A673 (cell line): ENCODE results near the gene MCM9. TPM values are rescaled to one million over a fixed set of nuclear protein-coding genes. Genes with fewer than 3 reads are reported as not detected.

Experiments used
- BruUV-seq: library from RNA; stranded (reverse); fragments of 400-500 nt; replicated peaks from 2 replicates; lab custom pipeline; 2021; lab: Mats Ljungman, UMichigan
- CTCF ChIA-PET: fragments of 300-600 bp; sonication (Branson Sonifier 250); formaldehyde crosslinking; loops from one replicate; lab custom pipeline; 2022; ENCODE audit warnings: antibody characterized with exemption; lab: Charles Lee
- POLR2A ChIA-PET: fragments of 300-600 bp; sonication (Branson Sonifier 250); formaldehyde crosslinking; loops from one replicate; lab custom pipeline; 2022; ENCODE audit warnings: antibody characterized with exemption; ENCODE audit not compliant: low non-redundant PET; lab: Charles Lee
- DNase-seq: peaks from one replicate; pipeline ENCODE4 v3.0.0-alpha.2; 2015; ENCODE audit warnings: low spot score
- H3K27ac ChIP-seq: fragments of 200-600 bp; sonication (generic); 2 replicates; pipeline ENCODE4 v1.5.1; 2016; ENCODE audit warnings: mixed run types, low read depth, mild to moderate bottlenecking, mixed read lengths, antibody characterized with exemption, low read length; ENCODE audit not compliant: poor library complexity, severe bottlenecking
- H3K27me3 ChIP-seq: fragments of 200-600 bp; sonication (generic); replicated peaks from 2 replicates; pipeline ENCODE4 v1.6.1; 2017; ENCODE audit warnings: mixed run types, low read depth, mild to moderate bottlenecking, mixed read lengths, antibody characterized with exemption, low read length; ENCODE audit not compliant: insufficient read depth, poor library complexity
- H3K36me3 ChIP-seq: fragments of 200-600 bp; sonication (generic); 2 replicates; pipeline ENCODE4 v1.6.1; 2016; ENCODE audit warnings: mixed run types, mild to moderate bottlenecking, mixed read lengths, antibody characterized with exemption, low read length; ENCODE audit not compliant: insufficient read depth, poor library complexity, severe bottlenecking
- H3K4me1 ChIP-seq: fragments of 200-600 bp; sonication (generic); 2 replicates; pipeline ENCODE4 v1.6.1; 2017; ENCODE audit warnings: mixed run types, mild to moderate bottlenecking, mixed read lengths, antibody characterized with exemption, low read length; ENCODE audit not compliant: insufficient read depth, poor library complexity, severe bottlenecking
- H3K4me3 ChIP-seq: fragments of 200-600 bp; sonication (generic); 2 replicates; pipeline ENCODE4 v1.5.1; 2016; ENCODE audit warnings: low read depth, mixed run types, mild to moderate bottlenecking, mixed read lengths, low read length; ENCODE audit not compliant: poor library complexity, severe bottlenecking
- H3K9me3 ChIP-seq: fragments of 200-600 bp; sonication (generic); 2 replicates; pipeline ENCODE4 v1.6.1; 2016; ENCODE audit warnings: mixed run types, low read depth, mild to moderate bottlenecking, mixed read lengths, antibody characterized with exemption, low read length; ENCODE audit not compliant: poor library complexity, severe bottlenecking
- EZH2 ChIP-seq: fragments of 200-600 bp; sonication (generic); IDR thresholded peaks from 2 replicates; pipeline ENCODE4 v1.6.1; 2017; ENCODE audit warnings: borderline replicate concordance, low read depth, mild to moderate bottlenecking, mixed read lengths, antibody characterized with exemption, low read length; ENCODE audit not compliant: poor library complexity, severe bottlenecking
- intact Hi-C: fragments of 100-400 bp; cut with micrococcal nuclease; formaldehyde crosslinking; loops from one replicate; pipeline ENCODE4 v1.10.0; 2022; ENCODE audit not compliant: unreplicated experiment
- total RNA-seq: library from RNA; stranded (reverse); gene quantifications from 2 replicates; pipeline ENCODE4 v1.2.3, GENCODE V29; 2021
- TF ChIP-seq, protein P1 (sequence below): fragments of 300-800, 200-600 bp; sonication (generic); conservative IDR thresholded peaks from 2 replicates; pipeline ENCODE4 v1.5.1; 2017; ENCODE audit warnings: low read depth, mild to moderate bottlenecking, antibody characterized with exemption, low read length, moderate library complexity, mixed read lengths

MCM9 gene
- total RNA-seq, 1 experiment from 2014 or later = 16.9 TPM

DNA sequence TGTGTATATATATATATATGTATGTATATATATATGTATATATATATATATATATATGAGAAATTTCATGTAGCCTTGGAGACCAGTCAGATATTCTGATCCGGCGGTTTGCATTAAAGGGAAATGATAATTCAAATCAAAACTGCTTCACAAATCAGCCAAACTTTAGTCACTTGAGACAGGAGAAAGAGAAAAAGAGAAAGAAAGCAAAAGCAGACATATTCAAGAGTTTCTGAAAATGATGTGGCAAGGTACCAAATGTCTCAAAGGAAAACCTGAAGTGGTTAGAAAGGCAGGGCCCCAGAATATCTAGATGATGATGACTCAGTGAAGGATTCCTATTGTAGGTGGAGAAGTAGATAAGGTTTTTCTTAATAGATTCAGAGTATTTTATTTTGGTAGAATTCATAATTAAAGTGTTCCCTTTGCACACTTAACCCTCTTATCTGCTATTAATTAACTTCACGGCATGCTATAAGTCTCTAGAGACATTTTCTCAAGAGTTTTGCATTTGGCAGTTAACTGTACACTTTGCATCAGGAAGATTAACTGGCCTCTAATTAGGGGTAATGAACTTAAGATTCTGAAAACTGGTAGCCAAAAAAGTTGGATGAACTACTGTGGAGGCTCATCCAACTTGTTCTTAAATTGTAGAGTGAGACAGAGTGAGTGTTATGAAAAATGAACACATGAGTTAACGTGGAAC lies 91.1 kb downstream of the MCM9 start:
- Histone ChIP-seq H3K27me3 (no peaks in the 10 kb centered on the region), H3K9me3 (no peaks in the 10 kb centered on the region), H3K4me3 (no peak overlapping the region), H3K36me3 (no peaks in the 10 kb centered on the region), H3K4me1 (peaks cover 3% of the 10 kb centered on the region), H3K27ac (no peak overlapping the region)
- TF ChIP-seq EZH2 = no peak
- TF ChIP-seq, protein P1, sequence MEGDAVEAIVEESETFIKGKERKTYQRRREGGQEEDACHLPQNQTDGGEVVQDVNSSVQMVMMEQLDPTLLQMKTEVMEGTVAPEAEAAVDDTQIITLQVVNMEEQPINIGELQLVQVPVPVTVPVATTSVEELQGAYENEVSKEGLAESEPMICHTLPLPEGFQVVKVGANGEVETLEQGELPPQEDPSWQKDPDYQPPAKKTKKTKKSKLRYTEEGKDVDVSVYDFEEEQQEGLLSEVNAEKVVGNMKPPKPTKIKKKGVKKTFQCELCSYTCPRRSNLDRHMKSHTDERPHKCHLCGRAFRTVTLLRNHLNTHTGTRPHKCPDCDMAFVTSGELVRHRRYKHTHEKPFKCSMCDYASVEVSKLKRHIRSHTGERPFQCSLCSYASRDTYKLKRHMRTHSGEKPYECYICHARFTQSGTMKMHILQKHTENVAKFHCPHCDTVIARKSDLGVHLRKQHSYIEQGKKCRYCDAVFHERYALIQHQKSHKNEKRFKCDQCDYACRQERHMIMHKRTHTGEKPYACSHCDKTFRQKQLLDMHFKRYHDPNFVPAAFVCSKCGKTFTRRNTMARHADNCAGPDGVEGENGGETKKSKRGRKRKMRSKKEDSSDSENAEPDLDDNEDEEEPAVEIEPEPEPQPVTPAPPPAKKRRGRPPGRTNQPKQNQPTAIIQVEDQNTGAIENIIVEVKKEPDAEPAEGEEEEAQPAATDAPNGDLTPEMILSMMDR = no peak
- intact Hi-C loops = no loop called here
- BruUV-seq = no TSS peak
- ChIA-PET CTCF (no interaction called here), POLR2A (no interaction called here)
- DNase-seq = no peak

GRCh38 chr6:118830691-118831090 lies 104.3 kb downstream of the MCM9 start:
- Histone ChIP-seq H3K9me3 (no peaks in the 10 kb centered on the region), H3K36me3 (peaks cover 5% of the 10 kb centered on the region), H3K4me1 (no peaks in the 10 kb centered on the region), H3K27me3 (no peaks in the 10 kb centered on the region), H3K27ac (no peak overlapping the region), H3K4me3 (no peak overlapping the region)
- ChIA-PET CTCF (no interaction called here), POLR2A (no interaction called here)
- TF ChIP-seq, protein P1 = no peak
- TF ChIP-seq EZH2 = no peak
- DNase-seq = no peak
- no TSS peak for BruUV-seq
- intact Hi-C loops = no loop called here

DNA sequence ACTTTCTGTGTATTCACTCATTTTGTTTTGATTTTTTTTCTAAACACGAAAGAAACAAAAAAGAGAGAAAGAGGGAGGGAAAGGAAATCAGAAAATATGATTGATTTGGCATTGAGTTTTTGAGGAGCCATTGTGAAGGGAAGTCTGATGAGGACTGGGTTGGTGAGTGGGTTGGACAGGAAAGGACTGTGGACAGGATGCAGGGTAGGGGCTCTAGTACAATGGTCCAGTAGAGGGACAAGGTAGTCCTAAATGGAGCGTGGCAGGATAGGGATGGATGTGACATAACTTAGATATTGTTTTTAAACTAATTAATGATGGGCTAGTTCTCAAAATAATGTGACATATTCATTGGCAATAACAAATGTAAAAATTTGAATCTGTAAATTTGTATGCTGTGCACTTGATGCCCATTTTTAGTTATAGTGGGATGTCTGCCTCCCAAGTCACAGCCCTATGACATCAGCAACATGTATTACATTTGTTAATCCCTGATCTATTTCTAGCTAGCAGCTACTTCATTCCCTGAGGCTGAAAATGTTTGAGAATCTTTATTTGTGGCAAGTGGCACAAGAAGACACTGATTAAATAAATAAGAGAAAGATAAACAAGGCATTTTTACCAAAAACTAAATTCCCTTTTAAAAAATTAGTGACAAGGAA lies 105.0 kb downstream of the MCM9 start:
- intact Hi-C loops = no loop called here
- H3K36me3 ChIP-seq = peaks cover 5% of the 10 kb centered on the region
- ChIA-PET POLR2A (no interaction called here), CTCF (no interaction called here)
- no TSS peak for BruUV-seq
- H3K9me3 ChIP-seq = no peaks in the 10 kb centered on the region
- no peaks in the 10 kb centered on the region for H3K4me1 ChIP-seq
- TF ChIP-seq, protein P1 = no peak
- no peak for TF ChIP-seq EZH2
- H3K4me3 ChIP-seq = no peak overlapping the region
- H3K27me3 ChIP-seq = no peaks in the 10 kb centered on the region
- DNase-seq = no peak
- H3K27ac ChIP-seq = no peak overlapping the region
